HepG2 (cell line): Measurements from ENCODE around the gene P2RX3. TPM values are rescaled to one million over a fixed set of nuclear protein-coding genes. Genes with fewer than 3 reads are reported as not detected.

ENCODE experiments used
- FOXK1 ChIP-seq: sonication (generic); formaldehyde crosslinking; IDR thresholded peaks from 2 replicates; pipeline ENCODE4 v1.4.0; 2020; ENCODE audit warnings: low read depth, missing genetic modification reagents, borderline replicate concordance
- IKZF1 ChIP-seq: fragments of 450-650 bp; IDR thresholded peaks from 2 replicates; pipeline ENCODE4 v1.7.1; 2016
- SCMH1 ChIP-seq: sonication (generic); formaldehyde crosslinking; IDR thresholded peaks from 2 replicates; pipeline ENCODE4 v1.9.0; 2021; ENCODE audit warnings: missing genetic modification reagents, mild to moderate bottlenecking, borderline replicate concordance
- ZFP36 ChIP-seq: fragments of 150-350 bp; IDR thresholded peaks from 2 replicates; pipeline ENCODE4 v1.6.1; 2018; ENCODE audit warnings: borderline replicate concordance, low read length, low read depth; ENCODE audit not compliant: partially characterized antibody
- ZNF205 ChIP-seq: IDR thresholded peaks from 2 replicates; pipeline ENCODE4 v1.6.1; 2018; ENCODE audit warnings: missing biosample characterization, missing genetic modification reagents
- ZNF709 ChIP-seq: sonication (generic); formaldehyde crosslinking; IDR thresholded peaks from 2 replicates; pipeline ENCODE4 v1.5.0; 2020; ENCODE audit warnings: mild to moderate bottlenecking, missing genetic modification reagents
- polyA plus RNA-seq, 8 experiments: library from polyadenylated mRNA; depleted of rRNA in 3 of 8; stranded (reverse) in 7 of 8; unstranded in 1 of 8; fragments of >200 nt; fragmentation: Illumina TruSeq in 4 of 8; extraction: Trizol in 4 of 8; gene quantifications; 2 replicates each; pipeline versions ENCODE4 v1.2.1 to v1.2.3, GENCODE V29; 2011 to 2016; ENCODE audit warnings: low read depth in 4 of 8, missing spikeins in 1 of 8, mixed read lengths in 1 of 8; ENCODE audit not compliant: insufficient read depth in 1 of 8
- total RNA-seq, 5 experiments: library from RNA; depleted of rRNA; stranded (reverse); fragments of >200 nt; fragmentation: Illumina TruSeq; extraction: Trizol; gene quantifications; 2 replicates each; pipeline ENCODE4 v1.2.3, GENCODE V29; 2016; ENCODE audit warnings: low read depth in 1 of 5
- TF ChIP-seq, protein P1 (sequence below): sonication (generic); formaldehyde crosslinking; IDR thresholded peaks from 2 replicates; pipeline ENCODE4 v1.5.1; 2020; ENCODE audit warnings: missing genetic modification reagents, mild to moderate bottlenecking, borderline replicate concordance
- TF ChIP-seq, protein P2 (sequence below), 2 experiments: fragments of 450-650 bp in 1 of 2; sonication (generic) in 1 of 2; formaldehyde crosslinking in 1 of 2; IDR thresholded peaks; 2 replicates each; pipeline versions ENCODE4 v1.6.1 to v1.8.0; 2016 to 2022; ENCODE audit warnings: antibody characterized with exemption in 1 of 2, mild to moderate bottlenecking in 1 of 2, missing genetic modification reagents in 1 of 2
- TF ChIP-seq, protein P3 (sequence below): sonication (generic); formaldehyde crosslinking; IDR thresholded peaks from 2 replicates; pipeline ENCODE4 v1.4.0; 2020; ENCODE audit warnings: mild to moderate bottlenecking, missing genetic modification reagents
- TF ChIP-seq, protein P4 (sequence below): IDR thresholded peaks from 2 replicates; pipeline ENCODE4 v1.6.1; 2016

Gene P2RX3
- total and polyA plus RNA-seq, 2 of the 13 experiments (the other 11 are each of a cell fraction or from before 2014, with no cell fraction given), result 0.08 TPM; not detected in 1

DNA sequence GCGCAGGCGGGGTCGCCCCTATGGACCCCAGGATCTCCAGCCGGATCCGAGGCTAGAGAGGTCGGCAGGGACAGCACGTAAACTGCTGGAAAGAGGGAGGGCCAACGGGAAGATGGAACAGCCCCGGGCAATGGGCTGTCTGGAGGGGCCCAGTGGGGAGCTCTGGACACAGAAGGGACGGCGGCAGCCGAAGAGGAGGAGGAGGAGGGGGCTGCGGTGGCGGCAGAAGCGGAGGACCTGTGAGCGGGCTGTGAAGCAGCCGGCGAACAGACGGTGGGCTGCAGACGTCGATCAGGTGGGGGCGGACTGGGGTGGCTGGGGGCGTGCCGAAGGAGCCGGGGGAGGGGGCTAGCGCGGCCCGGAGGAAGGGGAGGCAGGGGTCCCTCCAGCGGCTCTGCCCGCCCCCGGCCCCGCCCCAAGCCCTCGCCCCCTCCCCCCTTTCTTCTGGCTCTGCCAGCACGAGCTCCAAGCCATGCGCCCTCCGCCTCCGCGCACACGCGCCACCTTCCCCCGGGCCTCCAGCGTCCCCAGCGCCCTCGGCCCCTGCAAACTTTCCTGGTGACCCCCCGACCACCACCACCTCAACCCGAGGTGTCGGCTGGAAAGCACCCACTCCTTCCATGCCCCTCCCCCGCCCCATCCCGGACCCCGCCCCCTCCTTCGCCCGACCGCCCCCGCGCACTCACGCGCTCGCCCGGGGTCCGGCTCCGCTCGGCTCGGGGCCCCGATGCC lies 13.8 kb upstream of the P2RX3 start (continued):
- TF ChIP-seq, protein P1, sequence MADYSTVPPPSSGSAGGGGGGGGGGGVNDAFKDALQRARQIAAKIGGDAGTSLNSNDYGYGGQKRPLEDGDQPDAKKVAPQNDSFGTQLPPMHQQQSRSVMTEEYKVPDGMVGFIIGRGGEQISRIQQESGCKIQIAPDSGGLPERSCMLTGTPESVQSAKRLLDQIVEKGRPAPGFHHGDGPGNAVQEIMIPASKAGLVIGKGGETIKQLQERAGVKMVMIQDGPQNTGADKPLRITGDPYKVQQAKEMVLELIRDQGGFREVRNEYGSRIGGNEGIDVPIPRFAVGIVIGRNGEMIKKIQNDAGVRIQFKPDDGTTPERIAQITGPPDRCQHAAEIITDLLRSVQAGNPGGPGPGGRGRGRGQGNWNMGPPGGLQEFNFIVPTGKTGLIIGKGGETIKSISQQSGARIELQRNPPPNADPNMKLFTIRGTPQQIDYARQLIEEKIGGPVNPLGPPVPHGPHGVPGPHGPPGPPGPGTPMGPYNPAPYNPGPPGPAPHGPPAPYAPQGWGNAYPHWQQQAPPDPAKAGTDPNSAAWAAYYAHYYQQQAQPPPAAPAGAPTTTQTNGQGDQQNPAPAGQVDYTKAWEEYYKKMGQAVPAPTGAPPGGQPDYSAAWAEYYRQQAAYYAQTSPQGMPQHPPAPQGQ, result no peak
- no peak for TF ChIP-seq IKZF1
- TF ChIP-seq, protein P2, sequence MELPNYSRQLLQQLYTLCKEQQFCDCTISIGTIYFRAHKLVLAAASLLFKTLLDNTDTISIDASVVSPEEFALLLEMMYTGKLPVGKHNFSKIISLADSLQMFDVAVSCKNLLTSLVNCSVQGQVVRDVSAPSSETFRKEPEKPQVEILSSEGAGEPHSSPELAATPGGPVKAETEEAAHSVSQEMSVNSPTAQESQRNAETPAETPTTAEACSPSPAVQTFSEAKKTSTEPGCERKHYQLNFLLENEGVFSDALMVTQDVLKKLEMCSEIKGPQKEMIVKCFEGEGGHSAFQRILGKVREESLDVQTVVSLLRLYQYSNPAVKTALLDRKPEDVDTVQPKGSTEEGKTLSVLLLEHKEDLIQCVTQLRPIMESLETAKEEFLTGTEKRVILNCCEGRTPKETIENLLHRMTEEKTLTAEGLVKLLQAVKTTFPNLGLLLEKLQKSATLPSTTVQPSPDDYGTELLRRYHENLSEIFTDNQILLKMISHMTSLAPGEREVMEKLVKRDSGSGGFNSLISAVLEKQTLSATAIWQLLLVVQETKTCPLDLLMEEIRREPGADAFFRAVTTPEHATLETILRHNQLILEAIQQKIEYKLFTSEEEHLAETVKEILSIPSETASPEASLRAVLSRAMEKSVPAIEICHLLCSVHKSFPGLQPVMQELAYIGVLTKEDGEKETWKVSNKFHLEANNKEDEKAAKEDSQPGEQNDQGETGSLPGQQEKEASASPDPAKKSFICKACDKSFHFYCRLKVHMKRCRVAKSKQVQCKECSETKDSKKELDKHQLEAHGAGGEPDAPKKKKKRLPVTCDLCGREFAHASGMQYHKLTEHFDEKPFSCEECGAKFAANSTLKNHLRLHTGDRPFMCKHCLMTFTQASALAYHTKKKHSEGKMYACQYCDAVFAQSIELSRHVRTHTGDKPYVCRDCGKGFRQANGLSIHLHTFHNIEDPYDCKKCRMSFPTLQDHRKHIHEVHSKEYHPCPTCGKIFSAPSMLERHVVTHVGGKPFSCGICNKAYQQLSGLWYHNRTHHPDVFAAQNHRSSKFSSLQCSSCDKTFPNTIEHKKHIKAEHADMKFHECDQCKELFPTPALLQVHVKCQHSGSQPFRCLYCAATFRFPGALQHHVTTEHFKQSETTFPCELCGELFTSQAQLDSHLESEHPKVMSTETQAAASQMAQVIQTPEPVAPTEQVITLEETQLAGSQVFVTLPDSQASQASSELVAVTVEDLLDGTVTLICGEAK (IDR thresholded peaks at IDR 0.05), result no peak
- TF ChIP-seq, protein P2 (CRISPR knock-in tag; IDR thresholded peaks at IDR 0.05), result no peak
- TF ChIP-seq ZNF205 (CRISPR knock-in tag), result no peak
- TF ChIP-seq, protein P3, sequence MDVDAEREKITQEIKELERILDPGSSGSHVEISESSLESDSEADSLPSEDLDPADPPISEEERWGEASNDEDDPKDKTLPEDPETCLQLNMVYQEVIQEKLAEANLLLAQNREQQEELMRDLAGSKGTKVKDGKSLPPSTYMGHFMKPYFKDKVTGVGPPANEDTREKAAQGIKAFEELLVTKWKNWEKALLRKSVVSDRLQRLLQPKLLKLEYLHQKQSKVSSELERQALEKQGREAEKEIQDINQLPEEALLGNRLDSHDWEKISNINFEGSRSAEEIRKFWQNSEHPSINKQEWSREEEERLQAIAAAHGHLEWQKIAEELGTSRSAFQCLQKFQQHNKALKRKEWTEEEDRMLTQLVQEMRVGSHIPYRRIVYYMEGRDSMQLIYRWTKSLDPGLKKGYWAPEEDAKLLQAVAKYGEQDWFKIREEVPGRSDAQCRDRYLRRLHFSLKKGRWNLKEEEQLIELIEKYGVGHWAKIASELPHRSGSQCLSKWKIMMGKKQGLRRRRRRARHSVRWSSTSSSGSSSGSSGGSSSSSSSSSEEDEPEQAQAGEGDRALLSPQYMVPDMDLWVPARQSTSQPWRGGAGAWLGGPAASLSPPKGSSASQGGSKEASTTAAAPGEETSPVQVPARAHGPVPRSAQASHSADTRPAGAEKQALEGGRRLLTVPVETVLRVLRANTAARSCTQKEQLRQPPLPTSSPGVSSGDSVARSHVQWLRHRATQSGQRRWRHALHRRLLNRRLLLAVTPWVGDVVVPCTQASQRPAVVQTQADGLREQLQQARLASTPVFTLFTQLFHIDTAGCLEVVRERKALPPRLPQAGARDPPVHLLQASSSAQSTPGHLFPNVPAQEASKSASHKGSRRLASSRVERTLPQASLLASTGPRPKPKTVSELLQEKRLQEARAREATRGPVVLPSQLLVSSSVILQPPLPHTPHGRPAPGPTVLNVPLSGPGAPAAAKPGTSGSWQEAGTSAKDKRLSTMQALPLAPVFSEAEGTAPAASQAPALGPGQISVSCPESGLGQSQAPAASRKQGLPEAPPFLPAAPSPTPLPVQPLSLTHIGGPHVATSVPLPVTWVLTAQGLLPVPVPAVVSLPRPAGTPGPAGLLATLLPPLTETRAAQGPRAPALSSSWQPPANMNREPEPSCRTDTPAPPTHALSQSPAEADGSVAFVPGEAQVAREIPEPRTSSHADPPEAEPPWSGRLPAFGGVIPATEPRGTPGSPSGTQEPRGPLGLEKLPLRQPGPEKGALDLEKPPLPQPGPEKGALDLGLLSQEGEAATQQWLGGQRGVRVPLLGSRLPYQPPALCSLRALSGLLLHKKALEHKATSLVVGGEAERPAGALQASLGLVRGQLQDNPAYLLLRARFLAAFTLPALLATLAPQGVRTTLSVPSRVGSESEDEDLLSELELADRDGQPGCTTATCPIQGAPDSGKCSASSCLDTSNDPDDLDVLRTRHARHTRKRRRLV, result no peak
- 0 out of 2 replicates have a peak, but pooled peaks have one; percentile 6 for TF ChIP-seq ZNF709 (CRISPR knock-in tag)
- TF ChIP-seq FOXK1 (CRISPR knock-in tag), result no peak
- TF ChIP-seq SCMH1 (CRISPR knock-in tag), result no peak
- TF ChIP-seq, protein P4, sequence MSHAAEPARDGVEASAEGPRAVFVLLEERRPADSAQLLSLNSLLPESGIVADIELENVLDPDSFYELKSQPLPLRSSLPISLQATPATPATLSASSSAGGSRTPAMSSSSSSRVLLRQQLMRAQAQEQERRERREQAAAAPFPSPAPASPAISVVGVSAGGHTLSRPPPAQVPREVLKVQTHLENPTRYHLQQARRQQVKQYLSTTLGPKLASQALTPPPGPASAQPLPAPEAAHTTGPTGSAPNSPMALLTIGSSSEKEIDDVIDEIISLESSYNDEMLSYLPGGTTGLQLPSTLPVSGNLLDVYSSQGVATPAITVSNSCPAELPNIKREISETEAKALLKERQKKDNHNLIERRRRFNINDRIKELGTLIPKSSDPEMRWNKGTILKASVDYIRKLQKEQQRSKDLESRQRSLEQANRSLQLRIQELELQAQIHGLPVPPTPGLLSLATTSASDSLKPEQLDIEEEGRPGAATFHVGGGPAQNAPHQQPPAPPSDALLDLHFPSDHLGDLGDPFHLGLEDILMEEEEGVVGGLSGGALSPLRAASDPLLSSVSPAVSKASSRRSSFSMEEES (CRISPR knock-in tag), result no peak
- TF ChIP-seq ZFP36, result no peak
